HG03558 (cell line): ENCODE results near the gene GPT2.

Experiments used
- ATAC-seq: cut with Tn5 transposase; IDR thresholded peaks from one replicate; pipeline ENCODE4 v1.9.1; 2021; ENCODE audit warnings: moderate number of reproducible peaks; ENCODE audit not compliant: unreplicated experiment; ENCODE audit errors: extremely low read depth

GPT2 gene

GRCh38 chr16:46883690-46884512, at the start of gene GPT2:
TSS of gene GPT2 (plus strand) at chr16:46884362. CDS start at chr16:46884716, 354 bp downstream.
- peak; percentile 95 for ATAC-seq

GRCh38 chr16:46836534-46837530, 47.3 kb upstream of the GPT2 start:
- no peak for ATAC-seq

- no peak for ATAC-seq
Observed at GRCh38 chr16:46839986-46840443, 44.1 kb upstream of the GPT2 start.

- ATAC-seq, result no peak
Observed at GRCh38 chr16:46842192-46842895, 41.8 kb upstream of the GPT2 start.

GRCh38 chr16:46843898-46844642, 40.1 kb upstream of the GPT2 start:
- no peak for ATAC-seq

- ATAC-seq, result no peak
Observed at GRCh38 chr16:46844771-46845170, 39.4 kb upstream of the GPT2 start.

- ATAC-seq, result no peak
Observed at GRCh38 chr16:46845952-46846351, 38.2 kb upstream of the GPT2 start.

- no peak for ATAC-seq
Observed at GRCh38 chr16:46848768-46849764, 35.1 kb upstream of the GPT2 start.

GRCh38 chr16:46850619-46851555, 33.3 kb upstream of the GPT2 start:
- ATAC-seq, result no peak

GRCh38 chr16:46852130-46852529, 32.0 kb upstream of the GPT2 start:
- no peak for ATAC-seq

- ATAC-seq, result no peak
Observed at GRCh38 chr16:46853713-46854443, 30.3 kb upstream of the GPT2 start.

- no peak for ATAC-seq
Observed at GRCh38 chr16:46854846-46855245, 29.3 kb upstream of the GPT2 start.

- no peak for ATAC-seq
Observed at GRCh38 chr16:46855389-46855788, 28.8 kb upstream of the GPT2 start.

GRCh38 chr16:46857368-46857945, 26.7 kb upstream of the GPT2 start:
- ATAC-seq, result no peak

- no peak for ATAC-seq
Observed at GRCh38 chr16:46858151-46858550, 26.0 kb upstream of the GPT2 start.

GRCh38 chr16:46859719-46860152, 24.4 kb upstream of the GPT2 start:
- ATAC-seq, result no peak
